Left cardiac atrium (tissue), 4 donors: ENCODE results near the gene ARHGAP26. TPM values are rescaled to one million over a fixed set of nuclear protein-coding genes. Genes with fewer than 3 reads are reported as not detected.
A peak's percentile ranks its signal among the peaks of the same experiment; 100 is the strongest.

Experiments used
- ATAC-seq, 2 donors: fragments of 200-7000 bp; cut with Tn5 transposase; one replicate each; pipeline ENCODE4 v1.9.1; 2020; ENCODE audit warnings: mild to moderate bottlenecking in 2 of 2, moderate library complexity in 2 of 2
- DNase-seq: peaks from one replicate; pipeline ENCODE4 v3.0.0-alpha.2; 2020
- intact Hi-C, 2 donors: fragments of 100-400 bp; cut with DNase I; formaldehyde crosslinking; loops; one replicate each; pipeline versions ENCODE4 v1.14.1 to v1.15.1; 2022 to 2023
- total RNA-seq, 2 donors: library from RNA; stranded (reverse); fragmentation: NEBNext Ultra II Directional; extraction: Animal tissue kit (Norgen Biotek cat#: 25700); gene quantifications; one replicate each; pipeline ENCODE4 v1.2.1, GENCODE V29; 2021
- donor health status: DM: no; HTN: yes; CAD: no.
- donor health status: DM: no; HTN: yes; CAD: no; lungs with severe emphysema.
- donor health status: DM: yes; HTN: yes; CAD: no.
- donor health status: Dilated cardiomyopathy.

Gene ARHGAP26
- total RNA-seq, 2 donors from 2014 or later: 29.6 to 50.2 TPM

DNA sequence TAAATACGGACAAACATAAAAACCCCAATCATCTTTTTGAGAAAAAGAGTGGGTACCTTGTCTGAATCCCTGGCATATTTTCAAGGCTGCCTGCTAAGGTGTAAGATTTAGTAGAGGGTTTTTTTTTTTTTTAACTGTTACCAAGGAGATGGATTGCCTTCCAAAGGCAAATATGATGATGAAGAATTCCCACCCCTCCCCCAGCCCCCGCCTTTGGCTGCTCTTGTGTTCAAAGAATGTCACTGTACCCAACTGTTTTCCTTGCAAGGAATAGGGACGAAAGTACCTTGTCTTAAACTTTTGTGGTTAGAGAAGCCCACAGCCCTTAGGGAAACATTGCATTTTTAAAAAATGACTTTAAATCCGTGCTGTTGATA is 31.3 kb downstream of the ARHGAP26 start:
- intact Hi-C loops: no loop called here
- DNase-seq: no peak
- ATAC-seq: no peak

DNA sequence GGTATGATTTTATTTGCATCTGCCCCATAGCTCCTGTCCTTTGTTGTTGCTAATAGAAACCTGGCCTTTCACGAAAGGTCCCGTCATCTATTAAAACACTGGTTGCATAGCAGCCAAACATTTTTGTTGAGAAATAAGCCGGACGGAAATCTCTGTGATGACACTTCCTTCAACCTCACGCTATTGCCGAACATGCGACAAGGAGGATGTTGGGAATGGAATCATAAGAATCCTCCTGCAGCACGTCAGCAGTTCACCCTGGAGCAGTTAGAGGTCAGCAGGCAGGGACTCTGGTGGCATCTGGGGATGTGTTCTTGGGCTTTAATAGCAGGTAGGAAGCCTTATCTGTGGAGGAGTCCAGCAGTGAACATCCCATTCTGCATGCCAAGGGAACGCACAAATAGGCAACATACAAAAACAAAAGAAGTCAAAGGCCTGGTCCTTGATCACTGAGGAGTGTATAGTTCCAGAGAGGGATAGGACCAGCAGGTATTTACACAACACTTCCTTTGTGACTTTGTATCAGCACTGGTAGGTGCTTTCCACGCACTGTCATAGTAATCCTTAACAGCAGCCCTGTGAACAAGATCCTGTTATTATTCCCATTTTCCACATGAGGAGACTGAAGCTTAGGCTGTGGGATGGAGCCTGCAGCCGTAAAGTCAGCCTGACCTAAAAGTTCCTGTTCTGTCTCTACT is 33.4 kb downstream of the ARHGAP26 start:
- DNase-seq (peak; percentile 60), ATAC-seq (peak; percentile 60 to 66)
- intact Hi-C loops: no loop called here

DNA sequence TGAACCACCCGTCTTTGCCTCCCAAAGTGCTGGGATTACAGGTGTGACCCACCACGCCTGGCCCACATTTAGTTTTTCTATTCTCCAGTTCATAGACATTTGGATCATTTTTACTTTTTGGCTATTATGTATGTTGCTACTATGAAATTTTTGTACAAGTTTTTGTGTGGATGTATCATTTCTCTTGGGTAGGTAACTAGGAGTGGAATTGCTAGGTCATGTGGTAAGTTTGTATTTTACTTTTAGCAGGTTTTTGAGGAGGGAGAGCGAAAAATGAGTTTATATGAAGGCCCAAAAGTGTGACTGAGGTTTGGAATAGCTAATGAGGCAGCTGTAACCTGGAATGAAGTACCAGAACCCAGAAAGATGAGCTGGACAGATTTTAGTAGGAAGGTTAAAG is 35.2 kb downstream of the ARHGAP26 start:
- intact Hi-C loops: no loop called here
- no peak for ATAC-seq
- DNase-seq: no peak

DNA sequence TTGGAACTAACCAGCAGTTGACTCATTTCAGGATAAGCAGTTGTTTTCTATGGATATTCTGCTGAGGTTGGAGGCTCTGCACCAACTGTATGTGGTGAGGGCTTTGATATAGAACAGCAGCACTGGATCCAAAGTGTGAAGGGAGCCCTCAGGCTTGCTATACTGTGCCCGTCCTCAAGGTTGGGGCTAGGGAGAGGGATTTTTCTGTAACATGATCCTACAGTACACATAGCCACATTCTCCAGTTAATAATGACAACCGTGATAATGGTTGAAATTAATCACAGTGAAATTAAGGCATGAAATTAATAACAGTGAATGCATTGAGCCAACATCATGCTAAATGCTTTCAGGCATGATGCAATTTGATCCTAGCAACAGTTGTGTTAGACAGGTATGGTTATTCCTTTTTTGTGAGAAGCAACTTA is 36.7 kb downstream of the ARHGAP26 start:
- DNase-seq: no peak
- intact Hi-C loops: no loop called here
- no peak for ATAC-seq

DNA sequence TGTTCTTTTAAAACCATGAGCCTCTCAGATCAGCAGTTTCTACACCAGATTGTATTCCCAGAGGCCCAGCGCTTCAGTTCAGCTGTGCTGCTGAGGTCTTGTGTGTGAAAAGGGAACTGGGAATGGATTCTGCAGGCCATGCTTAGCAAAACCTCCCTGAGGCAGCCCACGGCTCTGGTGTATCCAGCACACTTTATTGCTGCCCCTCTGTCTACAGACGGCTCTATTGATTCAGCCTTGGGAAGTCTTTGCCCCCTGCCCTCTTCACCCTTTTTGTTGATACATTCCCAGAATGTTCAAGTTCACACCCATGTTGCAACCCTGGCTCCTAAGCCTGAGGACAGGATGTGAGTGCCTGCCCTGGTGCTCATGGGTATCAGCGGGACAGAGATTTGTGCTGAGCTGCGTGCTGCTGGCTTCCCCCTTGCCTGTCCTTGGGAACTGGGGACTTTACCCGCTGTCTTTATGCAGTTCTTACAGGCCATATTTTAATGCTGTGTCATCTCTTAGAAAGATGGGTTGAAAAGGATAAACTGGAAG is 37.3 kb downstream of the ARHGAP26 start:
- DNase-seq: peak; percentile 57
- peak; percentile 44 to 64 for ATAC-seq
- intact Hi-C loops: no loop called here

DNA sequence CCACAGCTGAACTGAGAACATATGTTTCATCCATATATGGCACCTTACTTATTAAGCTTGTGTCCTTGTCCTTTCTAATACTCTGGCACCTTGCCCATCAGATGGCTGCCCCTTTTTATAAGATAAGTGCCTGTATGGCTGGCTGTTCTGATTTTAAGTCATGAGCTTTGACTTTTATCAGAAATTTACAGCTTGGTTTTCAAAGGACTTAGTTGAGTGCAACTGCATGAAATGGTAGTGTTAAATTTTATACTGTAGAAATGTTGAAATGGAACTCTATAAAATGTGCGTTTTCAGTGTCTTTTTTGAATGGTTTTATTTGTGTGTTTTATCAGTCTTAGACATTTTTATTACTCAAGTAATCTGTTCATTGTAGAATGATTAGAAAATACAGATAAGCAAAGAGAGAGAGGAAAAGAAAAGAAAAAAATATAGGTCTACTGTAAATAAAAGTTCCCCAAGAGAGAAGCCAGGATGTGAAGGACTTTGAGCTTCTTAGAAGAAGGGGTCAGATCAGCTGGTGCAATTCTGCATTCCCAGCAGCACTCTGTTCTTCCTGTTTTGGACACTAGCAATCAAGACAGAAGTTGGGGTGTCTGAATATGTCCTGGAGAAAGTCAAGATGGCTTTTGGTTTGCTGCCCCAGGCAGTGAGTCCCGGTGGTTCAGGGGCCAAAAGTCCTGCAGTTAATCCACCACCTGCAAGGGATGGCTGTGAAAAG is 38.9 kb downstream of the ARHGAP26 start:
- DNase-seq (no peak), ATAC-seq (no peak)
- intact Hi-C loops: no loop called here

DNA sequence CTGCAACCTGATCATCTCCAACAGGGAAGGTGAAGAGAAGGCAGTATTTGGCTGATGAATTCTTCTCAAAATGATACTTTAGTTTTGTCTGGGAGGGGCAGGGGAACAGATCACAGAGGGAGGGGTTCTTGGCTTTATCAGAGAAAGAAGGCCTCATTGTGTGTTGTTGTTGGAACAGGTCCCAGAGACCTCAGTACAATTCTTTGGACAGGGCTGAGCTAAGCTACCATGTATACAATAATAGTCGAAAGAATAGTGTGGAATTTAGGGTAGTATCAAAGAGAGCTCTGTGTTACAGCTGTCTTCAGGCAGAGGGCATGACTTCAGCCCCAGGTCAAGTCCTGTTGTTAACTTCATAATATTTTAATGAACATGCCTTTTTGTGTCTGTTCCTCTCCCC is 39.9 kb downstream of the ARHGAP26 start:
- intact Hi-C loops: no loop called here
- ATAC-seq (peak in 1 of 2 donors; percentile 10), DNase-seq (no peak)

DNA sequence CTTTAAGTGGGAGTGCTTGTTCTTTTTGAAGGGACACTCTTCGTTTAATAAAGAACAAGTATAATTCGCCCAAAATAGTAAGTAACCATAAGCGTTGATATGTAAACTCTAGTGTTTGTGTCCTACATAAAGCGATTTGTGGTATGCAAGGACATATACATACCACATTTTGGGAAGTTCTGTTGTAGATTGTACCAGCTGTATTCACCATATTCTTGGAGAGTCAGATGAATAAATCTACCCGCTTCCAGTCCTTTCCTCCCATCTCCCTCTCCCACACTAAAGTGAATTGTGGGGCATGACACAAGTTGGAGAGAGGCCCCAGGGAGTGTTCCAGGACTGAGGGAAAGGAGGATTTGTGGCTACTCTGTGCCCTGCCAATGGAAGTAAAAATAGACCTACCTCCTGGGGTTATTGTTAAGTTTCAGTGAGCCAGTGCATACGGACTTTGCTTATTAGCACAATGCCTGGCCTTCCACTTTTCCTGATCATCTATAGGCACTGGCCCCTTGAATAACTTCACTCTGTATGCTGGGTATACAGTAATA is 40.6 kb downstream of the ARHGAP26 start:
- intact Hi-C loops: no loop called here
- no peak for DNase-seq
- ATAC-seq: no peak

DNA sequence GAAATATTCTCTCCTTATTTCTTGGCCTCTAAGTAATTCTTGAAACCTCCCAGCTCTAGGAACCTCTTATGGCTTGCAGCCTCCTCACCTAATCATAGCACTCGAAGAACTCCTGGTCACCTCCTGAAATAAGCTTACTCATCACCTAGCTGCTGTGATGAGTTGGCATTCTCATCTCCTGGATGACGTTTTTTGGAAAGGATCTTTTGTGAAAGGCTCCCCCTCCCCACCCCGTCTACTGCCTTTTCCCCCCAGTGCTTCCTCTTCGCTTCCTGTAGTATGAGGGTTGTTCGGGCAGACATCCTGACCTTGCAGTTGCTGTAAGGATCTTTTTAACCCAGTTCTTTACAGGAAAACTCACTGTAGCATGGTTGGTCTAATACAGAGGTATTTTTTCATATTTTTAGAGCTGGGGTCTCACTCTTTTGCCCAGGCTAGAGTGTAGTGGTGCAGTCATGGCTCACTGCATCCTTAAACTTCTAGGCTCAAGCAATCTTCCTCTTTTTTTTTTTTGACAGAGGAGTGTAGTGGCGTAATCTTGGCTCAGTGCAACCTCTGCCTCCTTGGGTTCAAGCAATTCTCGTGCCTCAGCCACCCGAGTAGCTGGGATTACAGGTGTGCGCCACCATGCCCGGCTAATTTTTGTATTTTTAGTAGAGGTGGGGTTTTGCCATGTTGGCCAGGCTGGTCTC is 41.8 kb downstream of the ARHGAP26 start:
- intact Hi-C loops: no loop called here
- ATAC-seq (no peak), DNase-seq (no peak)

DNA sequence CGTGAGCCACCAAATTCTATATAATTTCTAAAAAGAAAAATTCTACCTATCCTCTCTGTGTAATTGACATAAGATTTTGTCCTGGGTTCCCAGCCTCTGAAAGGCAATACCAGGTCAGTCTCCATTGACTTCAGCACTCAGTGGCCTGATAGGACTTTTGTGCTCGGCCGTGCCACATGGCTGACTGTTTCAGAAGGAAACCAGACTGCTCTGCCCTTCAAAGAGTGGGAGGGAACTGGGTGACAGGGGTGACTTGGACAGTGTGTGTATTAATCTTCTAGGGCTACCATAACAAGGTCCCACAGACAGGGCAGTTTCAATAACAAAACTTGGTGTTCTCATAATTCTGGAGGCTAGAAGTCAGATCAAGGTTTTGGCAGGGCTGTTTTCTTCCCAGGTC is 43.0 kb downstream of the ARHGAP26 start:
- intact Hi-C loops: no loop called here
- no peak for DNase-seq
- no peak for ATAC-seq

DNA sequence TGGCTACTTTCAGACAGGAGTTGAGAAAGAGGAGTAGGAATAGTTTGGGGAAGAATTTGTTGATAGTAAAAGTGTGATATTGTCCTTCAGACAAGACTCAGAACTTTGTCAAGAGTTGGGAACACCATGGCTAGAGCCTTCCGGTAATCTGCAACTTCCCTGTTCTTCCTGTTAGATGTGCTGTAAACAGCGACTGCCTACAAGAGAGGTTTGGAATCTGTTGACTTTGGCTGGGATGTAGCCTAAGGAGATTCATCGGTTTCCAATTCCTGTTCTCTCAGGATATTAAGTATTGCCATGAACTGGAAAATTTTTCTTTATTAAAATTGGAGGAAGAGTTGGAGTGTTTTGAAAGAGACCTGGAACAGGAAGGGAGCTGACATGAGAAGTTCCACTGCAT is 43.9 kb downstream of the ARHGAP26 start:
- ATAC-seq: peak in 1 of 2 donors; percentile 22

DNA sequence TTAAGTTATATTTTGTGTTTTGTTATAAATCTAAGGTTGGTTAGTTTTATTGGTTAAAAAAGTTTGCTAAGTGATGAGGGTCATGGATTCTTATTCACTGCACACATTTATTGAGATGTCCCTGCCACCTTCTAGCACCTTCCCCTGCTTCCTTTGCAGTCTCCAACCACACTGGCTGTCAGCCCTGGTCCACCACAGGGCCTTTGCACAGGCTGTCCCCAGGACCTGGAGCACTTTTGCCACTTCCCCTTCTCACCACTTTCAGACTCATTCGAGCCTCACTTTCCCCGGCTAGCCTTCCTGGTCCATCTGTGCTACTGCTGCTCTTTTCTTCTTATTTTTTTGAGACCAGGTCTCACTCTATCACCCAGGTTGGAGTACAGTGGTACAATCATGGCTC is 45.3 kb downstream of the ARHGAP26 start:
- intact Hi-C loops: no loop called here
- no peak for DNase-seq
- ATAC-seq: no peak

More for the DNA sequence above, 43.9 kb downstream of the ARHGAP26 start:
- no peak for DNase-seq
- intact Hi-C loops: no loop called here

DNA sequence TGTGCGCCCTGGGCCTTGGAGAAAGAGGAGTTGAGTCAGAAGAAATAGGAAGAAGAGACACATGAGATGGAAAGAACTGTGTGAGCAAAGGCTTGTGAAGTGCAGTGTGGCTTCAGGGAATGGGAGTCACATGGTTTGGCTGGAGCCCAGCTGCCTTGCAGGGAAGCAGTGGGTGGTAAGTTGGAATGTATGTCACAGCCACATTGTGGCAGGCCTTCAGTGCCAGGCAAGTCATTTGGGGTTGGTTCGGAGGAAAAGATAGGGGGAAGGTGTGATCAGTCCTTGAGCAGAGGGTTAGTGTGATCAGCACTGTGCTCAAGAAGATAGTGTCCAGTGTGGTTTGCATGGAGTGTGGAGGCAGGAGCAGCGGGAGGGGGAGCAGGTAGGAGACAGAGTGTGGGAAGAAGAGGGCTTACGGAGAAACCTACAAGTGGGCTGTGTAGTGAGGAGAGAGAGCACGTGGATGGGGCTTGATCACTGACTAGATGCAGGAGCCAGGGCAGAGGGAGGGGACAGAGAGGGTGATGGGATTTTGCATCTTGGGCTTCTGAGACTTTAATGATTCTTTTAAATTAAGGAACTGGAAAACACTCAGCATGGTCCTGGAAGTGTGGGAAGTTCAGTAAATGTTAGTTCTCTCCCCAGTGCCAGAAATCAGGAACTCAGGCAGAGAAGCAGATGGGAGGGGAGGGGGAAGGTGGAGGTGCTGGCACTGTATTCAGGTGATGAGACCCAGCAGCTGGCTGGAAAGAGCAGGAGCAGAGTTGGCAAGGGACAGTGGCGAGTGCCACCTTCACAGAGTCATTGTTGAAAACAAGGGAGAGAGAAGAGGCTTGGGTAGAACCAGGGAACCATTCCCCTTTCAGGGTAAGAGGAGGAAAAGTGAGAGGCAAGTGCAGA is 46.6 kb downstream of the ARHGAP26 start:
- DNase-seq: peak; percentile 76
- intact Hi-C loops: no loop called here
- ATAC-seq: peak in 1 of 2 donors; percentile 52

DNA sequence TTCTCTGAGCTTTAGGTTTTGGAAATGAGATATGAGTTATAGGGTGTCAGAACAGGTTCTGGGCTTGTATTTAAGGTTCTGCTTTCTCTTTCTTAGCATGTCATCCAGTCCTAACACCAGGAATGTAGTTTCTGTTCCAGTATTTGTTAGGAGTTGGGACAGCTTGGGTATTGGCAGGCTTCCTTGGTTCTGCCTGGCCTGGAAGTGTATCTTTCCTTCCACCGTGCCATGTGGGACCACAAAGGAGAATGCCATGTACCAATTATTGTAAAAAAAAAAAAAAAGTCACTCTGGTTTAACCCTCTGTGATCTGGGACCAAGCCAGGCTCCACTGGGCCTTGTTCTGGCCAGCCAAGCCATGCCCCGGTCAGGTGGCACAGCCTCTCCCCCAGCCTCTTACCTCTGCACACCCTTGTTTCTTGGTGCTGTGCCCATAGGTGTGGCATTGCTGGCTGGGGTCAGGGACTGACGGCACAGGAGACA is 47.8 kb downstream of the ARHGAP26 start:
- peak; percentile 11 to 76 for ATAC-seq
- intact Hi-C loops: no loop called here
- no peak for DNase-seq

DNA sequence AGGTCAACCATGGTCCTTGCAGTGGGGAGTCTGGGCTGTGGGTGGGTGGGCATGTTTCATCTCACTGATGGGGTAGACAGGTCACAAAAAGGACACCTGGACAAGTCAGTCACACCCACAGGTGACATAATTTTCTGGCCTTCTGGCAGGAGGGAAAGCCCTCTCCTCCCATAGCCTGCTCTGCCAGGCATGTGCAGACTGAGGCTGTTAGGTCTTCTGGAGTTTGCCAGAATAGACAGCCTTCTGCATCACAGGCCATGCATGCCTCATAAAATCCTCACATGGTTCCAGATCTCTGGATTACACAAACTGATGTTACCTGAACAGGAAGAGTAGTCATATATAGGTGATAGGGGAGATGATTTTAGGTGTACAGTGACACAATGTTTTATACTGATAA is 49.1 kb downstream of the ARHGAP26 start:
- ATAC-seq (no peak), DNase-seq (no peak)
- intact Hi-C loops: no loop called here

DNA sequence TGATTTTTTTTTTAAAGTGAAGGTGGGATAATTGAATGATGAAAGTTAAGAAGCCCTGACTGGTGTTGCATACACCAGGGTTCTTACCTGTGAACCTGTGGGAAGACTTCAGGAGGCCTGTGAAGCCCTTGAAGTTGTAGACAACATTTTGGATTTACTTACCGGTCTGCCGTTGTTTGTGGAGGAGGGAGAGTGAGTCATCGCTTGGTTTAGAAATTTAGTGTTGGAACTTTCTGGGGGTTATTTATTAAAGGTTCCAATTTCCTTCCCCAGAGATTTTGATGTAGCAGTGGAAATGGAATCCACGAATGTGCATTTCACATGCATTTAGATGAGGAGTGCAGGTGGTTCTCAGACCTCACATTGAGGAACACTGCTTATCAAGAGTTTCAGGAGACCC is 49.6 kb downstream of the ARHGAP26 start:
- DNase-seq (no peak), ATAC-seq (no peak)
- intact Hi-C loops: no loop called here

DNA sequence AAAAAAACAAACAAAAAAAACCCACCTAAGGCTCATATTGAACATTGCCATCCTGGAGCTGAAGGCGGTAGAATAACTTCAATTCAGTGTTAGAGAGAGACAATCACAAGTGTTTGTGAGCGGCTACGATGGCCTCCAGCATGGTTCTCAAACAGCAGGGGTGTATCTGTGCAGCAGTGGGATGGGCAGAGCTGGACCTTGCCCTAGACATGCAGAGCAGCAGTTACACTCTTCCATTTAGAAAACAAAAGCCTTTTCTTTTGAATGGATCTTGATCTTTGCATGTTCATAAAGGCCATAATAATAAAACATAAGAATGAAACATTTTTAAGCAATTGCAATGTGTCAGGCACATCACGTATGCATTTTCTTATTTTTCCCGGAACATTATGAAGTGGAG is 50.3 kb downstream of the ARHGAP26 start:
- DNase-seq: no peak
- intact Hi-C loops: no loop called here
- no peak for ATAC-seq

DNA sequence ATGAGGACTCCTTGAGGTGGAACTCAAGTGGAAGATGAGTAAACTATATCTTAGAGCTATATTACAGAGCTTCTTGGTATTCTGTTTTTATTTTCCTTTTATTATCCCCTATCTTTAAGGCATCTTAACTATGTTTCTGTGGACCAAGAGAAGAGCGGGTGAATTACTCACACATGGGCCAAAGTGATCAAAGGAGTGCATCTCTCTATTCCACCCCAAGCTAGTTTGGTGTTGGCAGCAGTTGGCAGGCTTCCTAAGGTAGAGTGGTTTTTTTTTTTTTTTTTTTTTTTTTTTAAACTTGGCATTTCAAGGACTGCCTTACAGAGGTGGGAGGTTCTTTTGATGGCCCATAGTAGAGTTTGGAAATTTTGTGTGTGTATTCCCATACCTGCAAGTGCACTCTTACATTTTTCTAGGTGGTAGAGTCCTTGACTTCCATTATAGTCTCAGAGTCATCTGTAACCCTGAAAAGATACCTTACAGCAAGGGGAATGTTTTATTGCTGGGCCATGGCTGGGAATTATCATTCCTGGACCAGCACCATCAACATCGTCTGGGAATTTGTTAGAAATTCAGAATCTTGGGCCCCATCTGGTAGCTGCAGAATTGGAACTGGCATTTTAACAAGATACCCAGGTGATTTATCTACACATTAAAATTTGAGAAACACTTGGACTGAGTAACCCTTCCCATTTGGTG is 51.0 kb downstream of the ARHGAP26 start:
- DNase-seq: no peak
- intact Hi-C loops: no loop called here
- ATAC-seq: no peak
